Omental fat pad (tissue), 4 donors: ENCODE results near the gene SLC22A15. TPM values are rescaled to one million over a fixed set of nuclear protein-coding genes. Genes with fewer than 3 reads are reported as not detected.

ENCODE experiments used
- ATAC-seq: fragments of 150-250 bp; one replicate; pipeline ENCODE4 v1.9.1; 2016; ENCODE audit warnings: mild to moderate bottlenecking, moderate library complexity; ENCODE audit not compliant: low FRiP score
- DNase-seq: peaks from one replicate; pipeline ENCODE4 v3.0.0-alpha.2; 2019; ENCODE audit warnings: low spot score
- total RNA-seq, 4 donors: library from RNA; depleted of rRNA; stranded (reverse); fragments of >200 nt; gene quantifications; one replicate each; pipeline ENCODE4 v1.1.0, GENCODE V29; 2016
- TF ChIP-seq, protein P1 (sequence below), 3 donors: fragments of 450-650 bp; IDR thresholded peaks; one replicate each; pipeline ENCODE4 v1.5.1; 2016 to 2017; ENCODE audit warnings: antibody characterized with exemption in 3 of 3, mild to moderate bottlenecking in 3 of 3, moderate library complexity in 2 of 3

SLC22A15 gene
- total RNA-seq, 4 donors from 2014 or later, result 2.4 to 8.3 (median 6.2) TPM

- TF ChIP-seq, protein P1, sequence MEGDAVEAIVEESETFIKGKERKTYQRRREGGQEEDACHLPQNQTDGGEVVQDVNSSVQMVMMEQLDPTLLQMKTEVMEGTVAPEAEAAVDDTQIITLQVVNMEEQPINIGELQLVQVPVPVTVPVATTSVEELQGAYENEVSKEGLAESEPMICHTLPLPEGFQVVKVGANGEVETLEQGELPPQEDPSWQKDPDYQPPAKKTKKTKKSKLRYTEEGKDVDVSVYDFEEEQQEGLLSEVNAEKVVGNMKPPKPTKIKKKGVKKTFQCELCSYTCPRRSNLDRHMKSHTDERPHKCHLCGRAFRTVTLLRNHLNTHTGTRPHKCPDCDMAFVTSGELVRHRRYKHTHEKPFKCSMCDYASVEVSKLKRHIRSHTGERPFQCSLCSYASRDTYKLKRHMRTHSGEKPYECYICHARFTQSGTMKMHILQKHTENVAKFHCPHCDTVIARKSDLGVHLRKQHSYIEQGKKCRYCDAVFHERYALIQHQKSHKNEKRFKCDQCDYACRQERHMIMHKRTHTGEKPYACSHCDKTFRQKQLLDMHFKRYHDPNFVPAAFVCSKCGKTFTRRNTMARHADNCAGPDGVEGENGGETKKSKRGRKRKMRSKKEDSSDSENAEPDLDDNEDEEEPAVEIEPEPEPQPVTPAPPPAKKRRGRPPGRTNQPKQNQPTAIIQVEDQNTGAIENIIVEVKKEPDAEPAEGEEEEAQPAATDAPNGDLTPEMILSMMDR (IDR thresholded peaks at IDR 0.05), result no peak
- DNase-seq, result no peak
- ATAC-seq, result no peak
These were observed 36.4 kb downstream of the SLC22A15 start for GRCh38 chr1:116012716-116013115.

- ATAC-seq (no peak), DNase-seq (no peak)
- TF ChIP-seq, protein P1 (IDR thresholded peaks at IDR 0.05), result no peak
These were observed 39.4 kb downstream of the SLC22A15 start for GRCh38 chr1:116015679-116016078.

DNA sequence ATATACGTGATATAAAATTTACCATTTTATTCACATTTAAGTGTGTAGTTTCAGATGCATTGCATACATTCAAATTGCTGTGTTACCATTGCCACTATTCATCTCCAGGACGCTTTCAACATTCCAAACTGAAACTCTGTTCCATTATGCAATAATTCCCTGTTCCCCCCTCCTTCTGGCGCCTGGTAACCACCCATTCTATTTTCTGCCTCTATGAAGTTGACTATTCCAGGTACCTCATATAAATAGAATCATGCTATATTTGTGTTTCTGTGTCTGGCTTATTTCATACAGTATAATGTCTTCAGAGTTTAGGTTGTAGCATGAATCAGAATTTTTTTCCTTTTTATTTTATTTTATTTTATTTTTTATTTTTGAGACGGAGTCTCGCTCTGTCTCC lies 41.7 kb downstream of the SLC22A15 start:
- ATAC-seq (no peak), DNase-seq (no peak)
- TF ChIP-seq, protein P1 (IDR thresholded peaks at IDR 0.05), result no peak

DNA sequence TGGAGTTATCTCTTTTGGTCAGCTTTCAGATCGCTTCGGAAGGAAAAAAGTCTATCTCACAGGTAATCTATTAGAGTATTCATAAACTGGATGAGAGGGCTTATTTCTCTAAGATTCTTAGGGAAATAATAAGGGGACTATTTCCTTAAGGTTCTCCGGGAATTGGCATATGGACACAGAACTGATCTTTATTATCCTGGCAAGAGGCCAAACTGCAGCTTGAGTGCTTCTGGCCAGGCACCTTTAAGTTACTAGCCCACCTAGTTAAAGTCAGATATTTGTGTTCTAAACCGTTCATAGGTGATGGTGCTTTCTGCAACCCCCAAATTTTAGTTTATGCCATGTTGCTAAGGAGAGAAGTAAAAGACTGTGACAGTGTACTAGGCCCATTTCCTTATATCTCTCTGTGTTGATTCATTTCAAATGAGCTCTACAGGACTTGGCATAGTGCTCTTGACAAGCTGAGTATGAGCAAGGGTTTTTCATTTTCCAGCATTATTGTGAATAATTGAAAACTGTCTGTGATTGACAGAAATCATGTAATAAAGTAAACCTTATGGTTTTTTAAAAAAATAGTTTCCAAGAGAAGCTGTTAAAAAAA lies 43.4 kb downstream of the SLC22A15 start:
- DNase-seq (no peak), ATAC-seq (no peak)
- TF ChIP-seq, protein P1 (IDR thresholded peaks at IDR 0.05), result no peak

GRCh38 chr1:116020668-116021272 lies 44.5 kb downstream of the SLC22A15 start:
- TF ChIP-seq, protein P1 (IDR thresholded peaks at IDR 0.05), result no peak
- no peak for ATAC-seq
- DNase-seq, result no peak

DNA sequence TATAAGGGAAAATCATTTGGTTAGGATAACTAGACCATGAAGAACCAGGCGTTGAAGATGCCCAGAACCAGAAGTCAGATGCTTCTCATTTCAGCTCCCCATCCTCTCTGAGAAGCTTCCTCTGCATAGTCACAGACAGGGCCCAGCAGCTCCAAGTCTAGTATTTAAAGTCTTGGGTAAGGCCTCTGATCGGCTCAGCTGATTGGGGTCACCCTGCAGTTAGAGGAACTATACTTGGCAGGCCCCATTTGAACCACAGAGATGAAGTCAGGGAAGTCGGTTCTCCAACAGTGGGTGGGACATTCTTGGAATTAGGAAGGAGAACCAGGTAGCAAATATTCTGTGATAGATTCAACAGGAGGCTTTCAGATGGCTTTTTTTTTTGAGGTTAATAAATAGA lies 48.3 kb downstream of the SLC22A15 start:
- TF ChIP-seq, protein P1 (IDR thresholded peaks at IDR 0.05), result no peak

GRCh38 chr1:116026631-116027030 lies 50.3 kb downstream of the SLC22A15 start:
- DNase-seq, result no peak
- no peak for ATAC-seq
- TF ChIP-seq, protein P1 (IDR thresholded peaks at IDR 0.05), result no peak

More for the DNA sequence above, 48.3 kb downstream of the SLC22A15 start:
- no peak for DNase-seq
- ATAC-seq, result no peak
